Measurements from ENCODE around the gene CTXND1.
"Not testable (repeated sequence)": the region's sequence is repeated elsewhere in the genome, so short reads cannot be mapped to it uniquely, and the experiment has no call there.

Gene CTXND1

DNA sequence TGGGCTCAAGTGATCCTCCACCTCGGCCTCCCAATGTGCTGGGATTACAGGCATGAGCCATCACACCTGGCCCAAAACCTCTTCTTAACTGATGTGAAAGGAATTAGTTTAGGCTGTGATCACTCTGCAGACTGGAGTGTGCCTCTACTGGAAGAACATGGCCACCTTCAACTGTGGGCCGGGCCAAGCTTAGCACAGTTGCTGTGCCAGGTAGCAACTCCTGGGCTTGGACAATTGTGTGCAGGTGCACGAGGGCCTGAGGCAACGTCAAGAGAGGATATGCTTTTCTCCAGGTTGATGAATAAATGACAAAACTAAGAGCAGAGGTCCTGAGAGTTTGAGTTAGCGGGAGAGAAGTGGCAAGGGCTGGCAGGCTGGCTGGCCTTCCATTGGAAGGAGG lies 92.7 kb downstream of the CTXND1 start:
- DNase-seq (ENCODE audit: low read depth in 1 of 2, low spot score in 1 of 2): no peak
- Histone ChIP-seq H3K4me3 (replicated peaks; ENCODE audit: insufficient read depth, low read length) (no peak overlapping the region), H3K27me3 (ENCODE audit: insufficient read depth, poor library complexity, severe bottlenecking) (no peaks in the 10 kb centered on the region), H3K27ac (replicated peaks) (peak overlapping the region; percentile 86)
- TF ChIP-seq POLR2AphosphoS5 (IDR thresholded peaks at IDR 0.05; ENCODE audit: low read depth): no peak
- TF ChIP-seq GABPA (IDR thresholded peaks at IDR 0.05; ENCODE audit: low read depth): no peak
- TF ChIP-seq, protein P1, sequence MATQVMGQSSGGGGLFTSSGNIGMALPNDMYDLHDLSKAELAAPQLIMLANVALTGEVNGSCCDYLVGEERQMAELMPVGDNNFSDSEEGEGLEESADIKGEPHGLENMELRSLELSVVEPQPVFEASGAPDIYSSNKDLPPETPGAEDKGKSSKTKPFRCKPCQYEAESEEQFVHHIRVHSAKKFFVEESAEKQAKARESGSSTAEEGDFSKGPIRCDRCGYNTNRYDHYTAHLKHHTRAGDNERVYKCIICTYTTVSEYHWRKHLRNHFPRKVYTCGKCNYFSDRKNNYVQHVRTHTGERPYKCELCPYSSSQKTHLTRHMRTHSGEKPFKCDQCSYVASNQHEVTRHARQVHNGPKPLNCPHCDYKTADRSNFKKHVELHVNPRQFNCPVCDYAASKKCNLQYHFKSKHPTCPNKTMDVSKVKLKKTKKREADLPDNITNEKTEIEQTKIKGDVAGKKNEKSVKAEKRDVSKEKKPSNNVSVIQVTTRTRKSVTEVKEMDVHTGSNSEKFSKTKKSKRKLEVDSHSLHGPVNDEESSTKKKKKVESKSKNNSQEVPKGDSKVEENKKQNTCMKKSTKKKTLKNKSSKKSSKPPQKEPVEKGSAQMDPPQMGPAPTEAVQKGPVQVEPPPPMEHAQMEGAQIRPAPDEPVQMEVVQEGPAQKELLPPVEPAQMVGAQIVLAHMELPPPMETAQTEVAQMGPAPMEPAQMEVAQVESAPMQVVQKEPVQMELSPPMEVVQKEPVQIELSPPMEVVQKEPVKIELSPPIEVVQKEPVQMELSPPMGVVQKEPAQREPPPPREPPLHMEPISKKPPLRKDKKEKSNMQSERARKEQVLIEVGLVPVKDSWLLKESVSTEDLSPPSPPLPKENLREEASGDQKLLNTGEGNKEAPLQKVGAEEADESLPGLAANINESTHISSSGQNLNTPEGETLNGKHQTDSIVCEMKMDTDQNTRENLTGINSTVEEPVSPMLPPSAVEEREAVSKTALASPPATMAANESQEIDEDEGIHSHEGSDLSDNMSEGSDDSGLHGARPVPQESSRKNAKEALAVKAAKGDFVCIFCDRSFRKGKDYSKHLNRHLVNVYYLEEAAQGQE (IDR thresholded peaks at IDR 0.05; ENCODE audit: insufficient replicate concordance, low read depth): no peak
- TF ChIP-seq, protein P2, sequence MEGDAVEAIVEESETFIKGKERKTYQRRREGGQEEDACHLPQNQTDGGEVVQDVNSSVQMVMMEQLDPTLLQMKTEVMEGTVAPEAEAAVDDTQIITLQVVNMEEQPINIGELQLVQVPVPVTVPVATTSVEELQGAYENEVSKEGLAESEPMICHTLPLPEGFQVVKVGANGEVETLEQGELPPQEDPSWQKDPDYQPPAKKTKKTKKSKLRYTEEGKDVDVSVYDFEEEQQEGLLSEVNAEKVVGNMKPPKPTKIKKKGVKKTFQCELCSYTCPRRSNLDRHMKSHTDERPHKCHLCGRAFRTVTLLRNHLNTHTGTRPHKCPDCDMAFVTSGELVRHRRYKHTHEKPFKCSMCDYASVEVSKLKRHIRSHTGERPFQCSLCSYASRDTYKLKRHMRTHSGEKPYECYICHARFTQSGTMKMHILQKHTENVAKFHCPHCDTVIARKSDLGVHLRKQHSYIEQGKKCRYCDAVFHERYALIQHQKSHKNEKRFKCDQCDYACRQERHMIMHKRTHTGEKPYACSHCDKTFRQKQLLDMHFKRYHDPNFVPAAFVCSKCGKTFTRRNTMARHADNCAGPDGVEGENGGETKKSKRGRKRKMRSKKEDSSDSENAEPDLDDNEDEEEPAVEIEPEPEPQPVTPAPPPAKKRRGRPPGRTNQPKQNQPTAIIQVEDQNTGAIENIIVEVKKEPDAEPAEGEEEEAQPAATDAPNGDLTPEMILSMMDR (IDR thresholded peaks at IDR 0.05; ENCODE audit: insufficient read depth, low read length): no peak
- no peak for TF ChIP-seq SPI1 (IDR thresholded peaks at IDR 0.05; ENCODE audit: borderline replicate concordance, low read depth)

DNA sequence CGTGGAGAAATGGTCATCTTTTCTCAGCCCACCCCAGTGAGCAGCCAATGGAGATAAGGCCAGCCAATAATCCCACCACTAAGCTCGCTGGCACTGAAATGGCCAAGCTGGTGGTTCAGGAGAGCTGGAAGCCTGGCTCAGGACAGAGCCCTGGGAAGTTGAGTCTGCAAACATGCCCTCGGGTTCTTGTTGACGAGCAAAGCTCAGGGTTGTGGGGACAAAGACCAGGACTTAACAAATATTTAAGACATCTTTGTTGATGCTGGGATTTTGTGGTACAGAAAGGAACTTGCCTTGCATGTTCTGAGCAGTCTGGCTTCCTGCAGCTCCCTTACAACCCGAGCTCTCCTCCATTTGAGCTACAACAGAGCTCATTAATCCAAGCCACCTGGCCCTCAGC lies 94.8 kb downstream of the CTXND1 start:
- Histone ChIP-seq H3K27ac (replicated peaks) (no peak overlapping the region), H3K27me3 (ENCODE audit: insufficient read depth, poor library complexity, severe bottlenecking) (no peaks in the 10 kb centered on the region), H3K4me3 (replicated peaks; ENCODE audit: insufficient read depth, low read length) (no peak overlapping the region)
- no peak for TF ChIP-seq SPI1 (IDR thresholded peaks at IDR 0.05; ENCODE audit: borderline replicate concordance, low read depth)
- TF ChIP-seq, protein P2 (IDR thresholded peaks at IDR 0.05; ENCODE audit: insufficient read depth, low read length): no peak
- TF ChIP-seq GABPA (IDR thresholded peaks at IDR 0.05; ENCODE audit: low read depth): no peak
- TF ChIP-seq, protein P1 (IDR thresholded peaks at IDR 0.05; ENCODE audit: insufficient replicate concordance, low read depth): no peak
- no peak for TF ChIP-seq POLR2AphosphoS5 (IDR thresholded peaks at IDR 0.05; ENCODE audit: low read depth)
- DNase-seq (ENCODE audit: low read depth in 1 of 2, low spot score in 1 of 2): no peak

DNA sequence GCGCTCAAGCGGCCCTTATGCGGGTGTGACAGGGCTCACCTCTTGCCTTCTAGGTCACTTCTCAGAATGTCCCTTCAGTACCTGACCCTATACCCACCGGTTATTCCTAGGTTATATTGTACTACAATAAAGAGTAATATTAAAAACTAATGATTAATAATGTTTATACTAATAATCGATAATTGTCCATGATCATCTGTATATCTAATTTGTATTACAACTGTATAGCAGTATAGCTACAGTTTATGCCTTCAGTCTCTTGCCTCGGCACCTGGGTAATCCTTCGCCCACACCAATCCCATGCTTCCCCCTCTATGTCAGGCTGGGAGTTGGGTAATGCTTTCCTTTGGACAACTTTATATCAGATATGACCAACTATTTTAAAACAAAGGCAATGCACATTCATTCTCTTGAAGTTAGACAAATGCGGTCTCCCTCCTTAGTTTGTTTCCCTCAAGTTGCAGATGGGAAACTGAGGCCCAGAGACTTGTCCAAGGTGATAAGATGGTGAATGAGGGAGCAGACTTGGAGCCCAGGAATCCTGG lies 95.8 kb downstream of the CTXND1 start:
- TF ChIP-seq SPI1 (IDR thresholded peaks at IDR 0.05; ENCODE audit: borderline replicate concordance, low read depth) (no peak), POLR2AphosphoS5 (IDR thresholded peaks at IDR 0.05; ENCODE audit: low read depth) (no peak)
- Histone ChIP-seq H3K27me3 (ENCODE audit: insufficient read depth, poor library complexity, severe bottlenecking) (no peaks in the 10 kb centered on the region), H3K4me3 (replicated peaks; ENCODE audit: insufficient read depth, low read length) (no peak overlapping the region), H3K27ac (replicated peaks) (no peak overlapping the region)
- DNase-seq (ENCODE audit: low read depth in 1 of 2, low spot score in 1 of 2): no peak

DNA sequence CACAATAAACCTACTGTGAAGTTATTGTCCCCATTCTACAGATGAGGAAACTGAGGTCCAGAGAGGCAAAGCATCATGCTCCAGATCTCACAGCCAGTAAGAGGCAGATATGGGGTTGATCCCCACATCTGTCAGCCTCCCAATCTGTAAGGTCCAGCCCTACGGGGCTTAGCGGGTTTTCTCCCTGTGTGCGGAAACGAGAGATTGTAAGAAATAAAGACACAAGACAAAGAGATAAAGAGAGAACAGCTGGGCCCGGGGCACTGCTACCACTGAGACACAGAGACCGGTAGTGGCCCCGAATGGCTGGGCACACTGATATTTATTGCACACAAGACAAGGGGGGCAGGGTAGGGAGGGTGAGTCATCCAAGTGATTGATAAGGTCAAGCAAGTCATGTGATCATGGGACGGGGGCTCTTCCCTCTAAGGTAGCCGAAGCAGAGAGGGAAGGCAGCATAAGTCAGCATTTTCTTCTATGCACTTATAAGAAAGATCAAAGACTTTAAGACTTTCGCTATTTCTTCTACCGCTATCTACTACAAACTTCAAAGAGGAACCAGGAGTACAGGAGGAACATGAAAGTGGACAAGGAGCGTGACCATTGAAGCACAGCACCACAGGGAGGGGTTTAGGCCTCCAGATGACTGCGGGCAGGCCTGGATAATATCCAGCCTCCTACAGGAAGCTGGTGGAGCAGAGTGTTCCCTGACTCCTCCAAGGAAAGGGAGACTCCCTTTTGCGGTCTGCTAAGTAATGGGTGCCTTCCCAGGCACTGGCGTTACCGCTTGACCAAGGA lies 96.4 kb downstream of the CTXND1 start:
- DNase-seq (ENCODE audit: low read depth in 1 of 2, low spot score in 1 of 2): peak in 1 of 2 experiments; percentile 73
- not testable (repeated sequence) for H3K27me3 ChIP-seq (ENCODE audit: insufficient read depth, poor library complexity, severe bottlenecking); H3K27ac ChIP-seq (replicated peaks); H3K4me3 ChIP-seq (replicated peaks; ENCODE audit: insufficient read depth, low read length)

All from HL-60 (cell line).